GM19324 (cell line): ENCODE results near the gene ABAT.
"Not testable (repeated sequence)": the region's sequence is repeated elsewhere in the genome, so short reads cannot be mapped to it uniquely, and the experiment has no call there.

Source experiments
- ATAC-seq: cut with Tn5 transposase; IDR thresholded peaks from one replicate; pipeline ENCODE4 v1.9.1; 2021; ENCODE audit warnings: mild to moderate bottlenecking, moderate library complexity; ENCODE audit not compliant: unreplicated experiment, low FRiP score

Gene ABAT

DNA sequence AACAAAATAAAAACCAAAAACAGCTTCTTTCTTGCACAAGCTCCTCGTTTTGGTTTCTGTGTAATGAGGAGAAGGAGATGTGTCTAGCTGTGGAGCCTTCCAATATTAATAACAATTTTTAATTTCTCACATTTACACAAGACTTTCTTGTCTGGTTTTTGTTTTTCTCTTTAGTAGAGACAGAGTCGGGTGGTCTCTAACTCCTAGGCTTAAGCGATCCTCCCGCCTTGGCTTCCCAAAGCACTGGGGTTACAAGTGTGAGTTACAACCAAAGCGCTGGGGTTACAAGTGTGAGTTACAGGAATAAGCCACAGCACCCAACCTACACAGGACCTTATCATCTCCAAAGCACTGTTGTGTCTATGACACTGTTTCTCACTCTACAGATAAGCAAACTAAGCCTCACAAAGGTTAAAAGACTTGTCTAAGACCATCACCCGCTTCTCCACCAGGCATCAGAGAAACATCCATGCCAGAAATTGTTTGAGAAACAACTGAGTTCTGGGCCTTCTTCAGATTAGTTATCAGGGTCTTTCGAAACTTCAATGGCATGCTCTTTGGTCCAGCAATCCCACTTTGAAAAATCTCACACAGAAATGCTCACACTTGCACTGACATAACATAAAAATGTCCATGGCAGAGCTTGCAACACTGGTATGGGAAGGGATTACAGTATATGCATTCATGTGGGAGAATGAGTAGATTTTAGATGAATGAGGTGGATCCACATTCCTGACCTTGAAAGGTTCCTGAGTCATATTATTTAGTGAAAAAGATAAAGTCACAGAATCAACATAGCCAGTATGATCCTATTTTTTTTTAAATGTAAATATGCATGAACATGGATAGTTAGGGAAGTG is 3.9 kb downstream of the ABAT start:
- no peak for ATAC-seq

DNA sequence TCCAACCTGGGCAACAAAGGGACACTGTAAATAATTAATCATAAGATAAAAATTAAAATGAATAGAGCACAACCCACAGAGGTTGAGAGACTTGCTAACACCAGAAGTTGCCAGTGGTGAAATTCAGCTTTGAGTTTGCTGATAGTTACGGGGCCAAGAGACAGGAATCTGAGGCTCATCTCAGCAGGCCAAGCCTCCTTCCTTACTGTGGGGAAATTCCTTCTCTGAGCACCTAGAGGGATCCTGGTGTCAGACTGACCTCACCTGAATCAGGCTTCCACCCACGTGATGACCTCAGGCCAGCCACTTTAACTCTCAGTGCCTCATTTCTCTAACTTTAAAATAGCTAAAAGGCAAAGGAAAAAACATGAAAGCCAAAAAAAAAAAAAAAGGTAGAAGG is 4.7 kb downstream of the ABAT start:
- no peak for ATAC-seq

DNA sequence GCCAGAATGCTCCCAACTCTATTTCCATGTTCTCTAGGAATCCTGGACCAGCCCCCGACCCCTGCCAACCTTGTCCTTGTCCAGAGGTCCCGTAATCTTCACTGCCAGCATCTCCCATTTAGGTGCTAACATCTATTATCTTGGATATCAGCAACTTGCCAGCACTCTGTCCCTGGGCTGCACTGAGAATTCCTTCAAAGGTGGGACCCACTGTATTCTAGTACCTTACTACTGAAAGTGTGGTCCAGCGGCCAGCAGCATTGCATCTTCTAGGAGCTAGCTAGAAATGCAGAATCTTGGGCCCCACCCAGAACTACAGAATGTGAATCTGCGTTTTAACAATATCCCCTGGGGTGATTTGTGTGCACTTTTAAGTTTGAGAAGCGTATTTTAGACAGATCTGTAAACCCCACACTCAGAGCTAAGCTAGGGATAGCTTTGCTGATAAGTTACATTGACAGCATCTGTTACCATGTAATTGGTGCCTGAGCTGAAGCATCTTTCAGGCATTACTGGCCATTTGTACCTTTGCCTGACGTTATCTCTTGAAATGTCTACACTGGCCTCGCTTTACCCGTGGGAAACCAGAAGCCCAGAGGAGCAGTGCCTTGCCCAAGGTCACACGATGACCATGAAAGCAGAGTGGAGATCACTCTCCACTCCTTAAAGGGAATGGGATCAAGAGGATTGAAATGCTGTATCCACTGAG is 8.3 kb downstream of the ABAT start:
- ATAC-seq = no peak

DNA sequence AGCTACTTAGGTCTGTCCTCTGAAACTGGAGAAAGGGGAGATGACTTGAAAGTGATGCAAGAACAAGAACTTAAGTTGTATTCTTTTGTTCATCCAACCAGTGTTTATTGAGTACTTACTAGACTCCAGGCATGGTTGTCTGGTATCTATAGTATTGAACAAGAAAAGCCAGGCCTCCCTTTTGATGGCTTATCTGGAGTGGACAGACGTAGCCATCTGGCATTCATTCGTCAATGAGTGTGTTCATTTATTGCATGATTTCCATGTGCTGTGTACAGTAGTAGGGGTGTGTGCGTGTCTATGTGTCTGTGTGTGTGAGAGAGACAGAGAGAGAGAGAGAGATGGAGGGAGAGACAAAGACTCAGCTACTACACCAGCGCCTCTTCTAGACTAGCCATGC is 9.2 kb downstream of the ABAT start:
- no peak for ATAC-seq

DNA sequence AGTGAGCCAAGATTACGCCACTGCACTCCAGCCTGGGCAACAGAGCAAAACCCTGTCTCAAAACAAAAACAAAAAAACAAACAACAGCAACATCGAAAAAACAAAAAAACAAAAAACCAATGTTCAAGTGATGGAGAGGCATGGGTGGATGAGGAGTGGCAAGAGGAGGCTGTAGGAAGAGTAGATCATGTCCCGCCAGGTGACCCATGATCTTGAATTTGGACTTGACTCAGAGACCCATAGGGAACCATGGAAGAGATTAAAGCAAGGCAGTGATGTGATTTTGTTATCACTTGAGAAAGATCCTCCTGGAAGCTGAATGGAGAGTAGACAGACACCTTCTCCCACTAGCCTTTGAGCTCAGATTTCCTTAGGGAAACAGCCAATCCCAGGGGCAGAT is 11.2 kb downstream of the ABAT start:
- ATAC-seq = no peak

DNA sequence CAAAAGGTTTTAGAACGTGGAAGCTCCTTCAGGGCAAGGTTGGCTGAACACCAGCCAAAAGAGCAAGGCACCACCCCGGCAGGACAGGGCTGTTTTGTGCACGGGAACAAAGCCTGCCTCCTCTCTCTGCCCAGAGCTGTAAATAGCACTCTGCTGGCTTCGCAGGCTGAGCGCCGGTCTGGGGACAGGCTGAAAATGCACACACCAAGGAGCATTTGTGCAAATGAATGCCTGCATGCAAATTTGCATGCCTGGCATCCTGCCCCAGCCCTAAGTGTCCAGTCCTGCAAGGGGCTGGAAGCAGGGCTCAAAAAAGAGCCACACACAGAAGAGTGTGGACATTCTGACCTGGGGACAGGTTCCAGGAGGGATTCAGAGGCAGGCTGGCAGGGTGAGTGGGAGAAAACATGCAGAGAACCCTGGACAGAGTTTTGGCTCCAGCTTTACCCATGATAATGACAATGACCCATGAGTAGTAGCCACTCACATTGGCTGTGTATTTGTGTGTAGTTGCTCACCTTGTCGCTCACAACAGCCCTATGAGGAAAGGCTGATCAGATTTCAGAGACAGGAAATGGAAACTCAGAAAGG is 11.7 kb downstream of the ABAT start:
- ATAC-seq = no peak

DNA sequence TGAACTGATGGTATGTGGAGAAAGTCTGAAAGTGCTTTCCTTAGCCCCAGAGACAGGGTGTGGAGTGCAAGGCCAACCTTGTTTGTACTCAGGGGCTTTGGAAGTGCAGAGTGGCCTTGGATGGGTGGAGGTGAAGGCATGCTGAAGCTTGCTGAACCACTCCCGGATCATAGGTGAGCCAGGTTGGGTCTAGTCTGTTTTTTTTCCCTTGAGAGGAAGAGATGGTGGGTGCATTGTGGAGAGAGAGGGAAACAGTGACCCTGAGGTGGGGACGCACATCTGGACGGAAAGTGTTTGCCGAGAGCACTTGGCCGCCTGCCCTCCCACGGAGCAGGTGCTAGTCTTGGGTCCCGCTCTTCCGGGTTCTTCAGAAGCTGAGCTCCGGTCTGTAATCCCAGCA is 12.5 kb downstream of the ABAT start:
- no peak for ATAC-seq

DNA sequence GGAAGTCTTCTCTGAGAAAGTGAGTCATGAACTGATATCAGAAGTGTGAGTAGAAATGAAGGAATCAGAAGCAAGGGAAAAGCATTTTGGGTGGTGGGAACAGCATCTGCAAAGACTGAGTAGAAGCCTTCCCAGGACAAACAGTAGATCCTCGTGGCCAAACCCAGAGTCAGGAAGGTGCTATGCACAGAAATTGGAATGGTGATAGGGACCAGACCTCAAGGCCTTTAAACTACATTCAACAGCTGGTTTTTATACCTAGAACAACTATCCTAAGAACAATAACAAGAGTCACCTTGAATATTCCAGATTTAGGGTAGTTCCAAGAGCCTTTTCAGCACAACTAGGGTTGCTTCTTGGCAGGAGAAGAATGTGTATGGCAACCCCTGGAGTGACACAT is 15.3 kb downstream of the ABAT start:
- ATAC-seq = no peak

DNA sequence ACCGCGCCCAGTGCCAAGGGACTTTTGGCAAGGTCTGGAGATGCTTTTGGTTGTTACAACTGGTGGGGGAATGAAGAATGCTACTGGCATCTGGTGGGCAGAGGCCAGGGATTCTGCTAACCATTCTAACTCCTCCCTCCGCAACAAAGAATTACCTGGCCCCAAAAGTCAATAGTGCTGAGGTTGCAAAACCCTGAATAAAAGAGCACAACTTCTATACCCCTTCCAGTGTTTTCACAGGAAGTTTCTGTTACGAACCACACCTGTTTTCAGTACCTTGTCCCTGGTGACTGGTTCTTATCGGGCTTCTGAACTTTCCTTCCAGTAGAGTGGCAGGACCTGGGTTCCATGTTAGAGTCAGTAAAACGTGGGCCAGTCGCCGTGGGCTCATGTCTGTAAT is 17.3 kb downstream of the ABAT start:
- no peak for ATAC-seq

DNA sequence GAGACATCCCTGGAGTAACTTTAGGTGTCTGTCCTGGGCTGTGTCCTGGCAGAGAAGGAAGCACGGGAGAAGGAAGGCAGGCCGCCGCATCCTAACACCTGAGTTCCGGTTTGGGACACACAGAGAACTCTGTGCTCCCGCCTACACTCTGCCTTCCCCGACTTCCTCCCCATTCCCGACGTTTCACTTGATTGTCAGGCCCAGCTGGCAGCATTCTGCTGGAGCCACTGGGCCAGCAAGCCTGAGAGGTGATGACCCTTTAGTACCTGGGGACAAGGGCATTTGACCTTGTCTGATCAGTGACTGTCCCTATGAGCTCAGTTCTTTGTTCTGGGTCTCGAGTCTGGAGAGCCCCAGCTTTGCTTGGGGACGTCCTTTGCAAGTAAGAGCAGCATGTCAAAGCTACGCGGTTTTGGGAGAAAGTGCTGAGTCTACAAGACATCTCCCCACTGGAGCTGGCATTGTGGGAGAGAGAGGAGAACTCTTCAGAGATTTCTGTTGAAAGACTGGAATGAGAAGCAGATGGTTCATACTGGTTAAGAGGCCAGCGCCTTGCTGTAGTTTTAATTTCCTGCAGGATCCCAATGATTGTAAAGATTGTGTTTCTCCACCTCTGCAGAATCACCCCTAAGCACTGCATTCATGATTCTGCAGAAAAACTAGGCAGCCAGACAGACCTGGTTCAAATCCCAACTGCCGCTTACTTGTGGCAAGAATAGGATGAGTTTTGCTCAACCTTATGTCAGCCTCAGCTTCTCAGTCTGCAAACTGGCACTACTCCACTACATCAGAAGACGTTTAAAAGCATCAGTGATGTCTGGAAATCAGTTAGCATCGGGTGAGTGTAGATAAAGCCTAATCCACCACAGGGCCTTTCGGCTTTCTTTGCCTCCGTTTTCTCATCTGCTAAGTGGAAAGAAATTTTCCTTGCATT is 20.6 kb downstream of the ABAT start:
- ATAC-seq = no peak

DNA sequence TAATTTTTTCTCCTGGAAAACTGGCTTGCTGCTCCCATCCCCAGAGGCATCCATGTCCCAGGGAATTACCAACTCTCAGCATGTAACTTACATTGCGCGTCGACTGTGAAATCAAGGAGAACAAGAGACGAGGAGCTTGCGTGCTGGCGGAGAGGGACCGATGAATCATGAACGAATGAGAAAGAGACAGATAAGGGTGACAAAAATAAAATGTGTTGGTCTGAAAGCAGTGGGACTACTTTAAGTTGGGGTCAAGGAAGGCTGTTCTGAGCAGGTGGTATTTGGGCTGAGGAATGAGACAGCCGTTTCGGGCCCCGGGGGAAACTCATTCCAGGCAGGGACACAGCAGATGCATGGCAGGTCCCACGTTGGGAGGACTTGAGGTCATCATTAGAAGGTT is 22.5 kb downstream of the ABAT start:
- ATAC-seq = no peak

DNA sequence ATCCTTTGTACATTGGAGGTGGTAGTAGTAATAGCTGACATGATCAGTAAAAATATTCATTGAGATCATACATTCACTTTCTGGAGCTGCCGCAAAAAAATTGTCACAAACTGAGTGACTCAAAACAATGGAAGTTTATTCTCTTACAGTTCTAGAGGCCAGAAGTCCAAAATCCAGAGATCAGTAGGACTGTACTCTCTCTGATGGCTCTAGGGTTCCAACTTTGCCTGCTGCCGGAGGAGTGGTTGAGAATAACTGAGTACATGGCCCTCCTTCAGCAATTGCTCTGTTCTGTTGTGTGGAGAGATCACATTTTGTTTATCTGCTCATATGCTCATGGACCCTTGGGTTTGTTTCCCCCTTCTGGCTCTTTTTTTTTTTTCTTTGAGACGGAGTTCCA is 23.5 kb downstream of the ABAT start:
- no peak for ATAC-seq

DNA sequence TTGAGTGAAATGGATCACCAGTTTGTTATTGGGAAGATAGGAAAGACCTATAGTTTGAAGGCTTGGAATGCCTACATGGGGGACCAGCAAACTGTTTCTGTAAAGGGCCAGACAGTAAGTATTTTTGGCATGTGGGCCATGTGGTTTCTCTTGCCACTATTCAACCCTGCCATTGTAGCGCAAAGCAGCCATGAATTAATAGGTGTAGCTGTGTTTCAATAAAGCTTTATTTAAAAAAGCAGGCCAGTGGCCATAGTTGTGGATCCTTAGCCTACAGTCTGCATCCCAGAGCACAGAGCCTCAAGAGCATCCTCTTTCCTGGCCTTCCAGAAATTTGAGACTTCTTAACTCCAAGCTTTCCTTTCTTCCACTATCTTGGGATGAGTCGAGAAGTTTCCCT is 29.3 kb downstream of the ABAT start:
- ATAC-seq = no peak

DNA sequence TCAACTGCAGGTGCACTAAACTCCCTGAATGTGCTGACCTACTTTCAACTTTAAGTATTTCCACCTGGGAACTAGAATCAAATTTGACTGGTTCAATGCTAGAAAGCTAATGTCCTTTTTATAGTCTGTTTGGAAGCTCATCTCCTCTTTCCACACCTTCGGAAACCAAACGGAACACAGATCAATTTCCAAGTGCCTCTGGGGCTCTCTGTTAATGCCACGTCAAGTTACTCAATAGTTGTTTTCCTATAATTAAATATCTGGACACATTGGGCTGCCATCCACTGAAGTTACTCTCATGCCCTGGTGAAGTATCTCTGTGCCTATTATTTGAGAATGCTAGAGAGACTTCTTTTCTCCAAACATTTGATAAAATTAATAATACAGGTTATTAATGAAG is 29.7 kb downstream of the ABAT start:
- no peak for ATAC-seq

DNA sequence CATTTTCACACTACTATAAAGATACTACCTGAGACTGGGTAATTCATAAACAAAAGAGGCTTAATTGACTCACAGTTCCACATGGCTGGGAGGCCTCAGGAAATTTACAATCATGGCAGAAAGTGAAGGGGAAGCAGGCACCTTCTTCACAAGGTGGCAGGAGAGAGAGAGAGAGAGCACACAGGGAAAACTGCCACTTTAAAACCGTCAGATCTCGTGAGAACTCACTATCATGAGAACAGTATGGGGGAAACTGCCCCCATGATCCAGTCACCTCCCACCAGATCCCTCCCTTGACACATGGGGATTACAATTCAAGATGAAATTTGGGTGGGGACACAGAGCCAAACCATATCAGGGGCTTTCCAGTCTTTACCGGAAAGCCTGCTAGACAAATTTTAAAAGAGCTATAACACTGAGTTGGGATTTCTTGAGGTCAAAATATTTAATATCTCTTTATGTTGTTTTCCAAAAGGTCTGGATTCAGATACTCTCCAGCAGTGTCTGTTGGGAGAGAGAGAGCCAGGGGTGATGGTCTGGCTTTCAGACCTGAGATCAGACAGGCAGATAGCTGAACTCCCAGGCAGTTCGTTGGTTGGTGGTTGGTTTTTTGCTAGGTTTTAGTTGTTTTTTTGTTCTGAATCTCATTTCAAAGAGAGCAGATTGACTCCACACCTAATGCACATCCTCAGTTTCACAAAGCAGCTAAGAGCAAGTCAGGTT is 30.8 kb downstream of the ABAT start:
- ATAC-seq = not testable (repeated sequence)

DNA sequence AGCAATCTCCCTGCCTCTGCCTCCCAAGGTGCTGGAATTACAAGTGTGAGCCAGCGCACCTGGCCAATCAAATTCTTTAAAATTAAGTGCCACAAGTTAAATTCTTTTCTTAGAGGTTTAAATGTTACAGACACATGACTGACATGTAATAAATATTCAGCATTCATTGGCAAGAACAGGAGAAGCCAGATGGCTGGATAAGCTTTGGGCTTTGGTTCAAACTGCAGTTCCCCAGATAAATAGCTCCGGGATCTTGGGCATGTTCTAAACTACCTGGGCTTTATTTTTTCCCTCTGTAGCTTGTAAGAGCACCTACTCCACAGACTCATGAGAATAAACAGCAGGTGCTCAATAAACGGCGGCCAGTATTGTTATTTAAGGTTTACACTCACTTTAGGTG is 34.1 kb downstream of the ABAT start:
- no peak for ATAC-seq

DNA sequence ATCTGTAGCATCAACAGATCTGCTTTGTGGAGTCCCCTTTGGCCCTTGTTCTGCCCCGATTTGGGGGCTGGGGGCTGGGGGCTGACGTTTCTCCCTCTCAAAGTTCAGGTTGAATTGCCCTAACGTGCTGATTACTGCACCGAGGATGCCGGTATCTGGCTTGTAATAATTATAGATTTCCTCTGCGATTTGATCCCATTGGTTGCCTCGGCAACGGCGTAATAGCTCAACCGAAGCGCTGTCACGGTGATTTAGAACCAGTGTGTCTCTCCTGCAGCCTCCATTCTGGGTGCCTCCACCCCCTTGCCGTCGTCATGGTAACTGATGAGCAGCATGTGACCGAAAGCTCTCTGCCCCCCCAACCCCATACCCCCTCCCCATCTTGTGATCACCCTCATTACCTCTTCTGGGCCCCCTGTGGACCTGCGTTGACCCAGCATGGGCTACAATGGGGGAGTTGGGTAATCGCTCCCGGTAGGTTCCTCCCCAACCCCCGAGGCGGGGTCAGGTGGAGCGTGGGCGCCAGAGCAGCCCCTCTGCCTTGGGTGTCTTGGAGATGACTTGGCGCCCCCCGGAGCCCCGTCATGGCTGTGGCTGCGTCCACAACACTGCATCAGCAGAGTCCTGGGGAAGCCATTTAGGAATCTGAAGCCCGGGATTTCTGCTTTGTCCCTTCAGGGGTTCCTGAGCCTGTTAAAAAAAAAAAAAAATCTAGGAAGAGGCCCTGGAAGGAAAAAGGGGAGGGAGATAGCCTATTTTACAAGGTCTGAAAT is 38.4 kb downstream of the ABAT start:
- no peak for ATAC-seq

DNA sequence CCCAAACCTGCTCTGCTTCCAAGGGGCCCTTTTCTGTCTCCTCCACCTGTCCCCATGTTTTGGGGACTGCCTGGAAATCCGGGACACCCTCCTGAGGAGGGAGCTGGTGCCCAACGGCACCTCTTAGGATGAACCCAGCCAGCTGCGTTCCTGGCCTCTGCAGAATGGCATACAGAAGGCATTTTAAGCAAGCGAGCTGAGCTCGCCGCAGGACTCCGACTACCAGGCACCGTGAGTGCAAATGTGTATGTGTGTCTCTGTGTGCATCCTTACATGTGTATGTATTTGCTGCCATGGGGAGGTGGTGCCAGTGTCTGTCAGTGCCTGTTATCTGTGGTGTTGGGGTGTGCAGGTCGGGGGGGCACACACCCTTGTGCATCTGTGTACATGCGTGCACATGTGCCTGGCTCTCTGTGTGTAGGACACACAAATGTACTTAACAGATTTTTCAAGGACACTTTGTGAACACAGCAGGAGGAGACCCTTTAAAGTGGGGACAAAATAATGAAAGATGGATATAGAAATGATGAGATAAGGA is 39.3 kb downstream of the ABAT start:
- ATAC-seq = no peak

DNA sequence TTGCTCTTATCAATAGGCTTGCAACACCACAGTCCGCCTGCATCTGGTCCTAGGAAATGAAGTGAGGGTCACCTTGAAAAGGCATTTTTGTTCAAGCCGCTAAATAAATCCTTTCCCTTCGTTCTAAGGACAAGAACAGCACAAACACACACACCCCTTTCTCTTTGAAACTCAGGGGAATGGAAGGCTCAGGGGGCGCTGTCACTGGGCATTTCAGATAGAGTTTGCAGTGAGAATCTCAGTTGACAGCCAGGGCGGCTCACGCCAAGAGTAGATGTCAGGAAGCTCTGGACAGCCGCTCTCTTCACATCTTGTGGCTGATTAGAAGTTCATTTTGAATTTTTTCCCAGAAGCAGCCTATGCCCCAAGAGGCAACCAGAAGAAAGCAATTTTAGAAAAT is 39.8 kb downstream of the ABAT start:
- ATAC-seq = no peak
